NB4 (cell line): ENCODE results near the gene ODAD3.

Experiments
- DNase-seq: peaks from one replicate; pipeline ENCODE4 v3.0.0; 2010; ENCODE audit warnings: low read depth
- H3K4me3 ChIP-seq: one replicate; pipeline ENCODE4 v1.5.1; 2011; ENCODE audit warnings: mild to moderate bottlenecking, low read depth, low read length, moderate library complexity
- CTCF ChIP-seq: IDR thresholded peaks from one replicate; pipeline ENCODE4 v1.5.1; 2012; ENCODE audit warnings: low read depth, low read length
- MAX ChIP-seq: IDR thresholded peaks from 2 replicates; pipeline ENCODE4 v1.6.1; 2011; ENCODE audit warnings: low read depth, low read length
- MYC ChIP-seq: IDR thresholded peaks from 2 replicates; pipeline ENCODE4 v1.6.1; 2011; ENCODE audit warnings: low read depth, low read length
- POLR2A ChIP-seq: IDR thresholded peaks from 2 replicates; pipeline ENCODE4 v1.6.1; 2011; ENCODE audit warnings: mild to moderate bottlenecking; ENCODE audit not compliant: insufficient read length; ENCODE audit errors: extremely low read depth

The ODAD3 gene

GRCh38 chr19:11435057-11435832 lies at the start of gene ODAD3, which contains the start of gene PRKCSH:
Gene ODAD3, minus strand, starts transcription at chr19:11435121. Its CDS starts 105 bp downstream, at chr19:11435016.
Gene PRKCSH, plus strand, starts transcription at chr19:11435635. Its CDS starts 483 bp downstream, at chr19:11436118.
- TF ChIP-seq MYC (peak; percentile 77), MAX (peak; percentile 90; the same call in 1 of the 2 replicates), CTCF (peak; percentile 74), POLR2A (peak; percentile 64)
- H3K4me3 ChIP-seq: peak within 1 kb of the TSS; percentile 96
- peak; percentile 99 for DNase-seq

- no peak overlapping the region for H3K4me3 ChIP-seq
- no peak for DNase-seq
- no peak for TF ChIP-seq CTCF
- TF ChIP-seq MAX: no peak
- TF ChIP-seq POLR2A: no peak
- no peak for TF ChIP-seq MYC
Observed at GRCh38 chr19:11483366-11484111, 48.6 kb upstream of the ODAD3 start.

GRCh38 chr19:11482384-11483050 lies 47.6 kb upstream of the ODAD3 start:
- no peak overlapping the region for H3K4me3 ChIP-seq
- peak; percentile 91 for DNase-seq
- peak; percentile 99 for TF ChIP-seq MYC
- TF ChIP-seq POLR2A: no peak
- TF ChIP-seq MAX: peak; percentile 100
- TF ChIP-seq CTCF: peak; percentile 60

GRCh38 chr19:11481534-11482383 lies 46.8 kb upstream of the ODAD3 start:
- peak; percentile 92 for DNase-seq
- no peak overlapping the region for H3K4me3 ChIP-seq
- TF ChIP-seq MYC: no peak
- no peak for TF ChIP-seq CTCF
- TF ChIP-seq POLR2A: peak; percentile 15
- 0 out of 2 replicates have a peak, but pooled peaks have one; percentile 15 for TF ChIP-seq MAX
